ENCODE measurements around the gene EFNB2. TPM values are rescaled to one million over a fixed set of nuclear protein-coding genes. Genes with fewer than 3 reads are reported as not detected.

EFNB2 gene
- total RNA-seq, 1 donor from 2014 or later, result 47.0 TPM

- Histone ChIP-seq H3K4me3 (no peak overlapping the region), H3K27ac (no peak overlapping the region), H3K9me3 (no peaks in the 10 kb centered on the region), H3K4me1 (peaks cover 73% of the 10 kb centered on the region), H3K36me3 (no peaks in the 10 kb centered on the region), H3K27me3 (ENCODE audit: low read depth) (no peaks in the 10 kb centered on the region)
- DNase-seq (no peak), ATAC-seq (no peak)
- TF ChIP-seq CTCF (IDR thresholded peaks at IDR 0.05), result no peak
- intact Hi-C loops (cut with DNase I), result no loop called here
These were observed 11.4 kb downstream of the EFNB2 start for GRCh38 chr13:106524108-106524507.

GRCh38 chr13:106523576-106523975 lies 11.9 kb downstream of the EFNB2 start:
- no peaks in the 10 kb centered on the region for H3K27me3 ChIP-seq (ENCODE audit: low read depth)

GRCh38 chr13:106522898-106523525 lies 12.4 kb downstream of the EFNB2 start:
- Histone ChIP-seq H3K27ac (peak overlapping the region; percentile 32), H3K4me3 (peak overlapping the region; percentile 9), H3K9me3 (no peaks in the 10 kb centered on the region), H3K36me3 (no peaks in the 10 kb centered on the region), H3K27me3 (ENCODE audit: low read depth) (no peaks in the 10 kb centered on the region), H3K4me1 (peaks cover 65% of the 10 kb centered on the region)
- ATAC-seq (no peak), DNase-seq (no peak)
- intact Hi-C loops (cut with DNase I), result no loop called here
- TF ChIP-seq CTCF (IDR thresholded peaks at IDR 0.05), result no peak

More at GRCh38 chr13:106523576-106523975, 11.9 kb downstream of the EFNB2 start:
- no peak for DNase-seq
- Histone ChIP-seq H3K36me3 (no peaks in the 10 kb centered on the region), H3K4me1 (peaks cover 70% of the 10 kb centered on the region), H3K4me3 (no peak overlapping the region), H3K27ac (peak overlapping the region; percentile 32), H3K9me3 (no peaks in the 10 kb centered on the region)
- no peak for TF ChIP-seq CTCF (IDR thresholded peaks at IDR 0.05)
- ATAC-seq, result no peak
- intact Hi-C loops (cut with DNase I), result no loop called here

- Histone ChIP-seq H3K27me3 (ENCODE audit: low read depth) (no peaks in the 10 kb centered on the region), H3K27ac (peak overlapping the region; percentile 32)
- intact Hi-C loops (cut with DNase I), result no loop called here
These were observed 13.3 kb downstream of the EFNB2 start for GRCh38 chr13:106522112-106522705.

GRCh38 chr13:106521095-106521799 lies 14.2 kb downstream of the EFNB2 start:
- H3K4me1 ChIP-seq, result peaks cover 53% of the 10 kb centered on the region
- no peaks in the 10 kb centered on the region for H3K27me3 ChIP-seq (ENCODE audit: low read depth)
- peak; percentile 45 to 57 for ATAC-seq
- no peak for TF ChIP-seq CTCF (IDR thresholded peaks at IDR 0.05)
- no peak for DNase-seq
- no peak overlapping the region for H3K4me3 ChIP-seq
- peak overlapping the region; percentile 48 for H3K27ac ChIP-seq
- H3K36me3 ChIP-seq, result no peaks in the 10 kb centered on the region
- intact Hi-C loops (cut with DNase I), result no loop called here
- no peaks in the 10 kb centered on the region for H3K9me3 ChIP-seq

More at GRCh38 chr13:106522112-106522705, 13.3 kb downstream of the EFNB2 start:
- no peaks in the 10 kb centered on the region for H3K36me3 ChIP-seq
- ATAC-seq, result no peak
- peaks cover 57% of the 10 kb centered on the region for H3K4me1 ChIP-seq
- TF ChIP-seq CTCF (IDR thresholded peaks at IDR 0.05), result no peak
- no peak overlapping the region for H3K4me3 ChIP-seq
- H3K9me3 ChIP-seq, result no peaks in the 10 kb centered on the region
- no peak for DNase-seq
